Activated CD4-positive, alpha-beta memory T cell treated with anti-CD3 and anti-CD28 coated beads for 36 hours (primary cell): ENCODE data around the gene ZSCAN21. TPM values are rescaled to one million over a fixed set of nuclear protein-coding genes. Genes with fewer than 3 reads are reported as not detected.

Source experiments
- CTCF ChIA-PET: fragments of 350-600 bp; sonication (Branson Sonifier 250); formaldehyde crosslinking; loops from one replicate; lab custom pipeline; 2021; ENCODE audit warnings: antibody characterized with exemption, inconsistent platforms; lab: Charles Lee
- POLR2A ChIA-PET: fragments of 350-600 bp; sonication (Branson Sonifier 250); formaldehyde crosslinking; loops from one replicate; lab custom pipeline; 2021; ENCODE audit warnings: antibody characterized with exemption; lab: Charles Lee
- DNase-seq: peaks from one replicate; pipeline ENCODE4 v3.0.0-alpha.2; 2020
- H3K27ac Mint-ChIP-seq: one replicate; pipeline ENCODE4 v1.8.0; 2021; ENCODE audit warnings: mixed read lengths
- H3K27me3 Mint-ChIP-seq: one replicate; pipeline ENCODE4 v1.8.0; 2021; ENCODE audit warnings: mixed read lengths
- H3K36me3 Mint-ChIP-seq: one replicate; pipeline ENCODE4 v1.8.0; 2021; ENCODE audit warnings: mixed read lengths
- H3K4me1 Mint-ChIP-seq: one replicate; pipeline ENCODE4 v1.8.0; 2021; ENCODE audit warnings: low read depth, mixed read lengths
- H3K4me3 Mint-ChIP-seq: one replicate; pipeline ENCODE4 v1.8.0; 2021; ENCODE audit warnings: mild to moderate bottlenecking, mixed read lengths
- H3K9me3 Mint-ChIP-seq: one replicate; pipeline ENCODE4 v1.8.0; 2021; ENCODE audit warnings: mixed read lengths
- intact Hi-C: fragments of 100-400 bp; cut with micrococcal nuclease; formaldehyde crosslinking; loops from one replicate; pipeline ENCODE4 v1.15.1; 2023
- total RNA-seq, 2 experiments: library from RNA; stranded (reverse); gene quantifications; one replicate each; pipeline ENCODE4 v1.2.3, GENCODE V29; 2021

ZSCAN21 gene
- total RNA-seq, 2 experiments from 2014 or later = 6.2 TPM

DNA sequence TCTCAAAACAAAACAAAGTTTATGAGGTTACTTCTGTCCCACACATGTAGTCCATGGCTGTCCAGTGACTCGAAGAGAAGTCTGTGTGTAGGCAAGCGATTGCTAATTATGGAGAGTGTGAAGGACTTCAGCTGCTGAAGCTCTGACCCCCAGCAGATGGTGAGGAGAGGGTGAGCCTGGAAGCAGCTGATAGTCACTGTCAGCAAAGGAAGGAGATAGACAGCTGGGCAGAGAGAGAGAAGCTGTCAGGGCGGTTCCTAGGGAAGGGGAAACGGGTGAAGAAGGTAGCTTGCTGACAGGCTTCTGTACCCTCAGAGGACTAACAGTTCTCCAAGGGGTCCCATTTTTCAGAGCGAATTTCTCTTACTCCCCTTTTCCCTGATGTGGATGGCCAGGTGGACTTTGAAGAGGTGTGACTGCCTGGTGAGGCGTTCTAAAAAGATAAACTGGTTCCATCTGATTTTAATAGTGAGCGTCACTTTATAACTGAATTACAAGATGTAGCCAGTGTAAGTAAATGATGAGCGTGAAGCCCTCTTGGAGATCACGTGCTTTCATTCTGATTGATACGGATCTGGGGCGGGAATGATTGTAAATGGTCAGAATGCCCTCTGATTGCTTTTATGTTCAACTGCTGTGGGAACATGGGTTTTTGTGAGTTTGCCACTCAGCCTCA, 12.1 kb downstream of the ZSCAN21 start:
- intact Hi-C loops = no loop called here
- no peak for DNase-seq
- H3K4me1 Mint-ChIP-seq = no peaks in the 10 kb centered on the region
- ChIA-PET POLR2A (no interaction called here), CTCF (interaction anchor here (1.2 kb wide), 1 partner anchor 132 kb away, joined by 3 read pairs; the partner anchor contains the start of gene GJC3)
- peaks cover 20% of the 10 kb centered on the region for H3K36me3 Mint-ChIP-seq
- H3K9me3 Mint-ChIP-seq = no peaks in the 10 kb centered on the region
- no peak overlapping the region for H3K27ac Mint-ChIP-seq
- H3K27me3 Mint-ChIP-seq = no peaks in the 10 kb centered on the region
- H3K4me3 Mint-ChIP-seq = no peak overlapping the region

- intact Hi-C loops = no loop called here
- Mint-ChIP-seq H3K9me3 (no peaks in the 10 kb centered on the region), H3K4me1 (no peaks in the 10 kb centered on the region), H3K27ac (no peak overlapping the region), H3K27me3 (no peaks in the 10 kb centered on the region), H3K4me3 (no peak overlapping the region), H3K36me3 (peaks cover 20% of the 10 kb centered on the region)
- POLR2A ChIA-PET = no interaction called here
- DNase-seq = no peak
- CTCF ChIA-PET = interaction anchor here (0.8 to 1.4 kb wide), 5 partner anchors 8 to 150 kb away, joined by 3 to 6 read pairs (median 5); no protein-coding TSS in a partner anchor
Observed at GRCh38 chr7:100063376-100063775, 13.8 kb downstream of the ZSCAN21 start.

- H3K36me3 Mint-ChIP-seq = peaks cover 20% of the 10 kb centered on the region
- no peak for DNase-seq
- ChIA-PET CTCF (interaction anchor here (0.8 to 1.4 kb wide), 5 partner anchors 9 to 151 kb away, joined by 3 to 6 read pairs (median 5); no protein-coding TSS in a partner anchor), POLR2A (no interaction called here)
- no peaks in the 10 kb centered on the region for H3K27me3 Mint-ChIP-seq
- H3K27ac Mint-ChIP-seq = no peak overlapping the region
- H3K4me1 Mint-ChIP-seq = no peaks in the 10 kb centered on the region
- H3K9me3 Mint-ChIP-seq = no peaks in the 10 kb centered on the region
- intact Hi-C loops = no loop called here
- no peak overlapping the region for H3K4me3 Mint-ChIP-seq
Observed at GRCh38 chr7:100064162-100064561, 14.6 kb downstream of the ZSCAN21 start.

DNA sequence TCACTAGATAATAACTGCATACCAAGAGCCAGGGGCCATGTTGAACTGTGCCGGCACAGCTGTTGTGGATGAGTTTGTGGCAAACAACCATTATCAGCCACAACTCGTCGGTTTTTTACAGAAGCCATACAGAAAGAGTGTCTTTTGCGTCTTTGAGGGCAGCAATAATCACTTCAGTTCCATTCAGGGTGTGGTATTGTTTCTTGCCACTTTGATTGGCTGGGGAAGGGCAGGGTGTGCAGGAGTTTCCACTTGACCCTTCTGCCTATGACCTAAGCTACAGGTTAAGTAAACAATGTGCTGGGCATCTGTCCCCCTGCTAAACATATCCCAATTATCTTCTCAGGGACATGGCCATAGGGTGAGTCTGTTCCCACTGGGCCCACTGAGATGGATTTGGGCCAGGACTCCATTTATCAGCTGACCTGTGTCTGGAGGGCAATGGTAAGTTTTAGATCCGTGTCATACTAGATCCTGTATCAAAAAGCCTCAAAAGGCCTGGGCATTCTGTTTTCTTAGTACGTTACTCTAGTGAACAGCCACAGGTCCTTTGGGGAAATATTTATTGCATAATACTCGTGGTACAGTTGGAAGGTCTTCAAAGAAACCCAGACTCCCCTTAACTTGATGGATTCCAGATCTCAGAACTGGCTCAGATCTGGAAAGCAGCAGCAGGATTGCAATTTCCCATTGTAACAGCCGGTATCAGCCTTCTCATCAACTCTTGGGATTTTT, 16.0 kb downstream of the ZSCAN21 start:
- Mint-ChIP-seq H3K4me1 (no peaks in the 10 kb centered on the region), H3K4me3 (no peak overlapping the region), H3K27ac (no peak overlapping the region), H3K9me3 (peaks cover 11% of the 10 kb centered on the region), H3K27me3 (no peaks in the 10 kb centered on the region), H3K36me3 (peaks cover 29% of the 10 kb centered on the region)
- intact Hi-C loops = no loop called here
- DNase-seq = no peak
- ChIA-PET POLR2A (no interaction called here), CTCF (no interaction called here)

GRCh38 chr7:100066953-100067352, 17.4 kb downstream of the ZSCAN21 start:
- DNase-seq = no peak
- ChIA-PET POLR2A (no interaction called here), CTCF (interaction anchor here (0.9 kb wide), 1 partner anchor 12 kb away, joined by 3 read pairs; no protein-coding TSS in a partner anchor)
- peaks cover 24% of the 10 kb centered on the region for H3K9me3 Mint-ChIP-seq
- no peaks in the 10 kb centered on the region for H3K27me3 Mint-ChIP-seq
- peaks cover 42% of the 10 kb centered on the region for H3K36me3 Mint-ChIP-seq
- H3K4me3 Mint-ChIP-seq = no peak overlapping the region
- H3K27ac Mint-ChIP-seq = no peak overlapping the region
- no peaks in the 10 kb centered on the region for H3K4me1 Mint-ChIP-seq
- intact Hi-C loops = no loop called here

DNA sequence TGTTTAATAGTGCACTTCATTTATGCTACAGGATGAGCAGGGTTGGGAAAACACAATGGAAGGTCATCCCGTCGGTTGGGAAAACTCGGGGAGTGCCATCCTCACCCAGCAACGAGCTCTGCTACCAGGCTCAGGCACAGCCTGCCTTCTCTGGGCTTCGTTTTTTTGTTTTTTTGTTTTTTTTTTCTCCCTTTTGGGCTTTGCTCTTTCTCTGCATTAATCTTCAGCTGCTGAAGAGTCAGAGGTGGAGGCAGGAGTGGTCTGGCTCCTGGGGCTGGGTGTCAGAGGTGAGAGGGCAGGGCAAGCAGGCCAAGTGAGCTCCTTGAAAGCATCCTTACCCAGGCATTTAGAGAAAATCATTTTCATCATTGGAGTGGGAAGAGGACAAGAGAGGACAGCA, 20.4 kb downstream of the ZSCAN21 start:
- CTCF ChIA-PET = no interaction called here
- no peak for DNase-seq
- no peak overlapping the region for H3K4me3 Mint-ChIP-seq
- H3K36me3 Mint-ChIP-seq = peaks cover 60% of the 10 kb centered on the region
- intact Hi-C loops = no loop called here
- POLR2A ChIA-PET = interaction anchor here (1.1 kb wide), 1 partner anchor 32 kb away, joined by 5 read pairs; the partner anchor contains the start of gene AP4M1
- no peaks in the 10 kb centered on the region for H3K4me1 Mint-ChIP-seq
- H3K27me3 Mint-ChIP-seq = no peaks in the 10 kb centered on the region
- H3K9me3 Mint-ChIP-seq = peaks cover 37% of the 10 kb centered on the region
- peak overlapping the region; percentile 33 for H3K27ac Mint-ChIP-seq

DNA sequence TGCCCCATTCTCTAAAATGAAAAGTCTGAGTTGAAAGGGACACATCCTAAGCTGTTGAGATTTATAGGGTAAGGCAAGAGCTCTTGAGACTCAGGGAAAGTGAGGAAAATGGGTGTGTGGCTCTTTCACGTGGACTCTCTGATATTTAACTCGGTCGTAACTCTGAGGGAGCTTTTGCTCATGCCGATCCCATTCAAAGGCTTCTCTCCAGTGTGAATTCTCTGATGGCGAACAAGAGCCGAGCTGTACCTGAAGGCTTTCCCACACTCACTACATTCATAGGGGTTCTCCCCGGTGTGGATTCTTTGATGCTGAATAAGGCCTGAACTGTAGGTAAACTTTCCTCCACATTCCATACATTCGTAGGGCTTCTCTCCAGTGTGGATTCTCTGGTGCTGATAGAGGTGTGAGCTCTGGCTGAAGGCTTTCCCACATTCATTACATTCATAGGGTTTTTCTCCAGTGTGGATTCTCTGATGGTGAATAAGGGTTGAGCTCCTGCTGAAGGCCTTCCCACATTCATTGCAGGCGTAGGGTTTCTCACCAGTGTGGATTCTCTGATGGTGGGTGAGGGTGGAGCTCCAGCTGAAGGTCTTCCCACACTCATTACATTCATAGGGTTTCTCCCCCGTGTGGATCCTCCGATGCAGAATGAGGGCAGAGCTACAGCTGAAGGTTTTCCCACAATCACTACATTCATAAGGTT, 21.6 kb downstream of the ZSCAN21 start:
- H3K27ac Mint-ChIP-seq = no peak overlapping the region
- H3K4me1 Mint-ChIP-seq = no peaks in the 10 kb centered on the region
- no peak overlapping the region for H3K4me3 Mint-ChIP-seq
- POLR2A ChIA-PET = interaction anchor here (1.1 to 1.3 kb wide), 2 partner anchors 19 to 31 kb away, joined by 5 to 9 read pairs; partner anchors contain the start of gene AP4M1
- H3K9me3 Mint-ChIP-seq = peaks cover 37% of the 10 kb centered on the region
- CTCF ChIA-PET = interaction anchor here (0.9 to 1.1 kb wide), 2 partner anchors 61 to 77 kb away, joined by 3 read pairs; no protein-coding TSS in a partner anchor
- intact Hi-C loops = no loop called here
- no peak for DNase-seq
- H3K36me3 Mint-ChIP-seq = peaks cover 65% of the 10 kb centered on the region
- no peaks in the 10 kb centered on the region for H3K27me3 Mint-ChIP-seq

DNA sequence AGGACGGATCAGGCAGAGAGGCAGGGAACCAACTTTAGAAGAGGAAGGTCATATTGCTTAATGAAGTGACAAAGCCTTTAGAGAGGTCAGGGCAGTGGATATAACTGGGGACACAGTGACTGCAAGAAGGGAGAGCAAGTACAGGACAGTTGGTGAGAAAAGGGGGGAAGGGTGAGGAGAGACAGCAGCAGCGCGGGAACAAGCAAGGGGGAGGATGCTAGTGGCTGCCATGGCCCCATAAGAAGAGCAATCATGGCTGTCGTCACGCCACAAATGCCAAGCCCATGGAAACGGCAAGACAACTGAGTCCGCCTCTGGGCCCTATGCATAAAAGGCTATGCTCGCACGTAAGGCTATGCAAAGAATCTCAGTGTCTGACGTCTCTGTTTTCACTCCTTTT, 22.9 kb downstream of the ZSCAN21 start:
- ChIA-PET CTCF (no interaction called here), POLR2A (interaction anchor here (0.7 to 1.3 kb wide), 2 partner anchors 9 to 18 kb away, joined by 3 to 9 read pairs; no protein-coding TSS in a partner anchor)
- Mint-ChIP-seq H3K36me3 (peaks cover 75% of the 10 kb centered on the region), H3K27ac (no peak overlapping the region), H3K4me3 (no peak overlapping the region), H3K4me1 (no peaks in the 10 kb centered on the region), H3K27me3 (no peaks in the 10 kb centered on the region), H3K9me3 (peaks cover 37% of the 10 kb centered on the region)
- DNase-seq = no peak
- intact Hi-C loops = no loop called here

GRCh38 chr7:100074841-100075240, 25.3 kb downstream of the ZSCAN21 start:
- CTCF ChIA-PET = interaction anchor here (0.6 to 1.0 kb wide), 2 partner anchors 20 to 83 kb away, joined by 3 to 5 read pairs; no protein-coding TSS in a partner anchor
- DNase-seq = no peak
- H3K4me3 Mint-ChIP-seq = no peak overlapping the region

DNA sequence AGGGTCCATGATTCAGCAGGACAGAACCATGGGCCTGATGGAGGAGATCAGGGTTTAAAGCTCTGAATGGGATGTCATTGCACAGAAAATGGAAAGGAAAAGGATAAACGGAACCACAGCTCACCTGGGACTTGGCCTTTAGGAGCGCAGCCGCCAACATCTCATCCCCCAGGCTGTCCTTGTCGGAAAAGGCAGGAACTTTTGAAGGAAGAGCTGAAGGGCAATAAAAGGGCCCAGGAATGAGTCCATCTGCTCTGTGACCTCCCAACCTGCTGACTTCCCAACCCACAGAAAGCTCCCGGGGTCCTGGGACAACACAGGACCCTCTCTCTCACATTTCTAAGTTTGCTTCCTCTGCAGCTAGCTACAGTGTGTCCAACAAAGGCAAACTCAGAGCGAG, 25.8 kb downstream of the ZSCAN21 start:
- CTCF ChIA-PET = interaction anchor here (0.6 to 1.0 kb wide), 2 partner anchors 84 to 621 kb away, joined by 4 to 5 read pairs; no protein-coding TSS in a partner anchor
- Mint-ChIP-seq H3K4me1 (peaks cover 15% of the 10 kb centered on the region), H3K27me3 (no peaks in the 10 kb centered on the region), H3K9me3 (peaks cover 29% of the 10 kb centered on the region), H3K27ac (no peak overlapping the region), H3K36me3 (peaks cover 69% of the 10 kb centered on the region), H3K4me3 (no peak overlapping the region)
- POLR2A ChIA-PET = interaction anchor here (0.6 to 0.7 kb wide), 2 partner anchors 14 to 26 kb away, joined by 6 to 7 read pairs; partner anchors contain the start of genes AP4M1 and MCM7
- intact Hi-C loops = no loop called here
- DNase-seq = no peak

More at GRCh38 chr7:100074841-100075240, 25.3 kb downstream of the ZSCAN21 start:
- intact Hi-C loops = no loop called here
- peaks cover 33% of the 10 kb centered on the region for H3K9me3 Mint-ChIP-seq
- H3K36me3 Mint-ChIP-seq = peaks cover 75% of the 10 kb centered on the region
- POLR2A ChIA-PET = no interaction called here
- no peak overlapping the region for H3K27ac Mint-ChIP-seq
- peaks cover 10% of the 10 kb centered on the region for H3K4me1 Mint-ChIP-seq
- no peaks in the 10 kb centered on the region for H3K27me3 Mint-ChIP-seq

- ChIA-PET CTCF (no interaction called here), POLR2A (no interaction called here)
- Mint-ChIP-seq H3K4me3 (no peak overlapping the region), H3K27me3 (no peaks in the 10 kb centered on the region), H3K36me3 (peaks cover 58% of the 10 kb centered on the region), H3K4me1 (peaks cover 23% of the 10 kb centered on the region), H3K27ac (no peak overlapping the region), H3K9me3 (peaks cover 11% of the 10 kb centered on the region)
- intact Hi-C loops = no loop called here
- DNase-seq = no peak
Observed at GRCh38 chr7:100077205-100077604, 27.6 kb downstream of the ZSCAN21 start.
